Measurements from ENCODE around the gene ABCG8.

DNA sequence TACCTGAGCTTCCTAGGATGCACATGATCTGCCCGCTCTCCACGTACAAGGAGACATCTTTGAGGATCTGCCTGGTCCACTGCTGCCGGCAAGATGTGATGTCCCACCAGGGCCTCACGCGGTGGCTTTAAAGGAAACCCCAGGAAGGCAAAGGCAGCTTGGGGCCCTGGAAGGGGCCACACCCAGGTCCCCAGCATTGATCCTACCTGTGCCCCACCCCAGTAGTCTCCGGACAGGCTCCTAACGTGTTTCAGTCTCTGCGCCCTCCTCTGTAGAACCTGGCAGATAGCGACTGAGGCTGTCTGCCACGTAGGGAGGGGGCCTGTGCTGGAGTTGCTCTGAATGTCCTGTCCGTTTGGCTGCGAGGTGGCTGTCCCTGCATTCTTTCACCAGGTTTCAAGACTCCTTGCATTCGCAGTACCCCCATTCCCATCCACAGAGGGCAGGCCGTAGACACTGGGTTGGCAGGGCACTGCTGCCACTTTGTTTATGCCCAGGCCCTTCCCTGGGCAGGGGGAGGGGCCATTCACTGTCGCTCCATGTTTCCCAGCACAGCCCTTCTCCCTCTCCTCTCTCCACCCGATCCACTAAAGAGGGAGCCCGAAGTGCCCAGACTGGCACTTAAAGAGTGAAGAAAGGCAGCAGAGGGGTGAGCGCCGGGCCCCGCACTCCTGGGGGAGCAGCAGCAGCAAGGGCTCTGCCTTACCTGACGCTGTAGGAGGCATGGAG, 776 bp upstream of the ABCG8 start:
- TF ChIP-seq, protein P1, sequence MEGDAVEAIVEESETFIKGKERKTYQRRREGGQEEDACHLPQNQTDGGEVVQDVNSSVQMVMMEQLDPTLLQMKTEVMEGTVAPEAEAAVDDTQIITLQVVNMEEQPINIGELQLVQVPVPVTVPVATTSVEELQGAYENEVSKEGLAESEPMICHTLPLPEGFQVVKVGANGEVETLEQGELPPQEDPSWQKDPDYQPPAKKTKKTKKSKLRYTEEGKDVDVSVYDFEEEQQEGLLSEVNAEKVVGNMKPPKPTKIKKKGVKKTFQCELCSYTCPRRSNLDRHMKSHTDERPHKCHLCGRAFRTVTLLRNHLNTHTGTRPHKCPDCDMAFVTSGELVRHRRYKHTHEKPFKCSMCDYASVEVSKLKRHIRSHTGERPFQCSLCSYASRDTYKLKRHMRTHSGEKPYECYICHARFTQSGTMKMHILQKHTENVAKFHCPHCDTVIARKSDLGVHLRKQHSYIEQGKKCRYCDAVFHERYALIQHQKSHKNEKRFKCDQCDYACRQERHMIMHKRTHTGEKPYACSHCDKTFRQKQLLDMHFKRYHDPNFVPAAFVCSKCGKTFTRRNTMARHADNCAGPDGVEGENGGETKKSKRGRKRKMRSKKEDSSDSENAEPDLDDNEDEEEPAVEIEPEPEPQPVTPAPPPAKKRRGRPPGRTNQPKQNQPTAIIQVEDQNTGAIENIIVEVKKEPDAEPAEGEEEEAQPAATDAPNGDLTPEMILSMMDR (conservative IDR thresholded peaks at IDR 0.05 in 1 of 2, IDR thresholded peaks at IDR 0.05 in 1 of 2; ENCODE audit: extremely low read depth in 1 of 2, insufficient read depth in 1 of 2, low read depth in 1 of 2, low read length in 2 of 2): no peak
- no peak for TF ChIP-seq EZH2 (IDR thresholded peaks at IDR 0.05; ENCODE audit: borderline replicate concordance, low read length)
